ENCODE measurements around the gene LMAN2.

LMAN2 gene

DNA sequence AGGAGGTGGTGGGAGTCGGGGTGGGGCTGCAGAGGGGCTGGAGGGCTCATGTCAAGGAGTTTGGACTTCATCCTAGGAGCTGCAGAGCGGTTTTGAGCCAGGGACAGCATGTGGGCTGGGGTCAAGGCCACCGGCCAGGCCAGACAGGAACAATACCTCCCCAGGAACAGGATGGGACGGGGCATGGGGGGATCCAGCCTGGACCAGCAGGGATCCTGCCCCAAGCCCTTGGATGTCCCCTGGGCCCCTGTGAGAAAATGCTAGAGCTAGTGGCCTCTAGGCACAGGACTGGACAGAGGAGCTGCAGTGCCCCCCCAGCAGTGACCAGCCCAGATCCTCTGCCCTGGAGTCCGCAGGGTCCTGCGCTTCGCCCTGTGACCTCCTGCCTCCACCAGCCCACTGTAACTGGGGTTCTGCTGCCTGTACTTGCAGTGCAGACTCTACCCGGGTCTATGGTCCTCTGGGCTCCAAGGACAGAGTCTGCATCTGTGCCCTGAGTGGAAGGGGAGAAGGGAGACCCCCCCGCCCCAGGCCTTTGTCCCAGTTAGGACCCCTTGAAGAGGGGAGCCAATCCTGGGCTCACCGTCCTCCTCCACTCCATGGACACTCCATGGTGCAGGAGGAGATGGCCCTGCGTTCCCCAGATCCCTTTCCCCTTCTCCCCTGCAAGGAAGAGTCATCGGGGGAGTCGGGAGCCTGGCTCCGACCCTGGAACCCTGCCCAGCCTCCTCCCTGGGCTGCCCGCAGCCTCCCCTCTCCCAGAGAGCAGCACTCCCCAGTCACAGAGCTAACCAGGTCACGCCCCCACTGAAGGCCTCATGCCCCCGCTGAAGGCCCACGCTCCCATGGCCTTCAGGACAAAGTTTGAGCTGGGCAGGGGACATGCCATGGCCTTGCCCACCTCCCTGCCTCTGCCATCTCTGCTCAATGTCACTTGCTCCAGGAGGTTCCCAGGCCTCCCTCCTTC, 36.8 kb downstream of the LMAN2 start:
- TF ChIP-seq CTCF (IDR thresholded peaks at IDR 0.05) = no peak
- H3K27me3 ChIP-seq = no peaks in the 10 kb centered on the region
- H3K4me1 ChIP-seq = peaks cover 0 to 23% (median 20%) of the 10 kb centered on the region in 4 donors
- intact Hi-C loops (cut with DNase I; ENCODE audit: low total_unique reads) = no loop called here
- no peak overlapping the region for H3K4me3 ChIP-seq
- no peaks in the 10 kb centered on the region for H3K9me3 ChIP-seq
- peaks cover 0 to 7% (median 0%) of the 10 kb centered on the region in 3 donors for H3K36me3 ChIP-seq
- no peak for DNase-seq
- H3K27ac ChIP-seq = no peak overlapping the region

DNA sequence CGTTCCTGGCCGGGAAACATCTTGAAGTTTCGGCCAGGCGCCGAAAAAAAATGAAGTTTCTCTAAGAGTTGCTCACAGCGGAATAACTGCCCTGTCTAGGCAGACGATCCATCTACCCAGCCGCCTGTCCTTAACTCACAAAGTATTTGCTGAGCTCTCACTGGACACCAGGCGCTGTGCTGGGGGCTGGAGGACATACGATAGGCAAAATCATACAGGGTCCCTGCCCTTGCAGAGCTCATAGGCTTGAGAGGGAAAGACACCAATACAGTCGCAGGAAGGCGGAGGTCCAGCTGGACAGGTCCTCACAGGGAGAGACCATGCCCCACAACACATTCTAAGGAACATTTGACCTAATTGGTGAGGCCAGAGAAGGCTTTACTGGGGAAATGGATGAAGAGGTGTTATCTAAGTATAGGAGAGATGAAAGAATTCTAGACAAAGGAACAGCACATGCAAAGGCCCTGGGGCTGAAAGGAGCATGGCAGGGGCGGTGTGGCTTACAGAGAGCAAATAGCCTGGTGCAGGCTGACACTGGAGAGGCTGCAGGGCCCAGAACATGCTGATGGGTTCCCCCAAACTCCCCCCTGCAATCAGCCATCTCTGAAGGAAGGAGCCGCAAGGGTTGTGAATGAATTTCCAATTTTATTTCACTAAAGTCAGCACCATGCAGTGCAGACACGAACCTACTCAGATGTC, 37.8 kb downstream of the LMAN2 start:
- TF ChIP-seq CTCF (IDR thresholded peaks at IDR 0.05) = no peak
- Histone ChIP-seq H3K4me3 (no peak overlapping the region), H3K27ac (no peak overlapping the region), H3K9me3 (no peaks in the 10 kb centered on the region), H3K4me1 (peaks cover 0 to 23% (median 20%) of the 10 kb centered on the region in 4 donors), H3K36me3 (peaks cover 0 to 7% (median 0%) of the 10 kb centered on the region in 3 donors), H3K27me3 (no peaks in the 10 kb centered on the region)
- intact Hi-C loops (cut with DNase I; ENCODE audit: low total_unique reads) = no loop called here
- no peak for DNase-seq

DNA sequence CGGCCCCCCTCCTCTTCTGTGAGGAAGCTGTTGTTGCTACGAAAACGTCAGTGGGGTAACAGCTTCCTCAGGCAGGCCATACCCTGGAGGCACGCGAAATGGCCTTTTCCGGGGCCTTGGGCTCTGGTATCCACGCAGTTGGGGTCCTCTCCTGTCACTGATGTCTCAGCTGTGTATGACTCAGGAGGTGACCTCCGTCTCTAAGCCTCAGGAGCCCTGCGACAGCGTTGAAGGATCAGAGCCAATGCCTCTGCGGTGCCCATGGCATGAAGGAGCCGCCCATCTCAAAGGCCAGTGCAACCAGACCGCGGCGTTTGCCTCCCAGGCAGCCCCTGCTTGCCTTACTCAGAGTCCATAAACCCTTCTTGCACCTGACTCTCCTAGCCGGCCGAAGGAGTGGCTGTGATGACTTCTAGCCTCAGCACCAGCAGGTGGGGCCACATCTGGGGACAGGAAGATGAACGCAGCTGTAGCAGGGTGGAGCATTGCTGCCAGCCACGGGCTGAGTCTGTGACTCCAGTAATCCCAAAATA, 38.8 kb downstream of the LMAN2 start:
- Histone ChIP-seq H3K9me3 (no peaks in the 10 kb centered on the region), H3K4me1 (peaks cover 0 to 23% (median 20%) of the 10 kb centered on the region in 4 donors), H3K36me3 (peaks cover 0 to 7% (median 5%) of the 10 kb centered on the region in 3 donors), H3K4me3 (peak overlapping the region in 1 of 2 donors; percentile 74), H3K27me3 (no peaks in the 10 kb centered on the region), H3K27ac (no peak overlapping the region)
- peak in 1 of 2 donors; percentile 62 for DNase-seq
- intact Hi-C loops (cut with DNase I; ENCODE audit: low total_unique reads) = no loop called here
- no peak for TF ChIP-seq CTCF (IDR thresholded peaks at IDR 0.05)

DNA sequence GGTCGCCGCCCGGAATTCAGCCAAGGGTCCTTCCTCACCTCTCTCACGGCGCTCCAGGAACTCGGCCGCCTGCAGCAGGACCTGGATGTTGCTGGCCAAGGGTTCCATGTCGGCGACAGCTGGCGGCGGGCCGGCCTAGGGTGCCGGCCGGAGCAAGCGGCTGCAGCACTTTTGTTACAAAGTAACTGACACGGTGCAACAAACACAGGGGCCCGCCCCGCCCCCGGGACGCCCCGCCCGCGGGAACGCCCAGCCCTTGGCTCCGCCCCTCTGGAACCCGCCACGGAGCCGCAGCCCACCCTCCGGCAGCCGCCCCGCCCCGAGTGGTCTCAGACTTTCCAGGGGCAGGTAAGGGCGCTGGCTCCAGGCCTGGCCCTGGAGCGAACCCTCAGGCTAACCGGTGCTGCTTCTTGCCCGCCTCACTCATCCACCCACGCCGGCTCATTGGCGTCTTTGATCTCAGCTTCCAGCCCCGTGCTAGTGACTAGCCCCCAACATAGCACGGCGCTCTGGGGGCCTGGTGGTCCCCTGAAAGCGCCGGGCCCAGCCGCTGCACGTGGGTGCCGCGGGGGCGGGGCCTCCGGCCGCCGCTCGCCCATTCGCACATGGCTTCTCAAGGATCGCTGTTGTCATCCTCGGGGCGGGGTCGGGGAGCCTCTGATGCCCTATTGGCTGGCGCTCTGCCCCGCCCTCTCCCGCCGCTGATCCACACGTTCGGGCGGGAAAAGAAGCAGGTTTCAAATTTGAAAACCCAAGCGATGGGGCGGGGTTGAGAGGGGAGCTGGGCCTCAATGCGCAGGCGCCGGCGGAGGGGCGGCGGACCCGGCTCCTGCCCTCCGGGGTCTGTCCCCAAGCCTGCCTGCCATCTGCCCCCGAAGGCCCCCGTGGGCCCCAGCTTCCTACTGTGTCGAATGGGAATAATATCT, 39.5 kb downstream of the LMAN2 start, which contains the start of gene MXD3:
Gene MXD3 (minus strand): TSS at position 176 of the 926 bp plus-strand sequence. CDS start 68 bp downstream, at position 108.
- peak; percentile 98 for DNase-seq
- no peak for TF ChIP-seq CTCF (IDR thresholded peaks at IDR 0.05)
- Histone ChIP-seq H3K4me1 (peaks cover 0 to 23% (median 20%) of the 10 kb centered on the region in 4 donors), H3K27ac (no peak within 1 kb of the TSS), H3K4me3 (peak within 1 kb of the TSS; percentile 53 to 74), H3K9me3 (no peaks in the 10 kb centered on the region), H3K27me3 (no peaks in the 10 kb centered on the region), H3K36me3 (peaks cover 0 to 12% (median 9%) of the 10 kb centered on the region in 3 donors)
- intact Hi-C loops (cut with DNase I; ENCODE audit: low total_unique reads) = no loop called here

DNA sequence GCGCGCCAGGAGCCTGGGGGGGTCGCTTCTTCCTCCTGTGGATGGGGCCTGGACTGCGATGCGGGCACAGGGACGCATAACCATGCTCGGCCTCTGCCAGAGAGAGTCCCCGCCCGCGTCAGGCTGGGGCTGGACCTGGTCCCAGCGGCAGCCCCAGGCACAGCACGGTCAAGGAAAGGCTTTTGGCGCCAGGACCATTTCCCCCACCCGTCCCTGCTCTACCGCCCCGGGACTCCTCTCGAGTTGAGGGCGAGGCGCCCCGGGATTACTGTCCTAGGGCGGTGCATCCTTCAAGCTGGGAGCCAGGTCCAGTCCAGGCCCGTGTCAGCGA, 40.1 kb downstream of the LMAN2 start:
- no peaks in the 10 kb centered on the region for H3K9me3 ChIP-seq
- no peak for TF ChIP-seq CTCF (IDR thresholded peaks at IDR 0.05)
- H3K4me3 ChIP-seq = peak overlapping the region; percentile 53 to 74
- H3K27ac ChIP-seq = no peak overlapping the region
- intact Hi-C loops (cut with DNase I; ENCODE audit: low total_unique reads) = no loop called here
- peak in 1 of 2 donors; percentile 69 for DNase-seq
- H3K4me1 ChIP-seq = peaks cover 0 to 23% (median 20%) of the 10 kb centered on the region in 4 donors
- peaks cover 0 to 19% (median 12%) of the 10 kb centered on the region in 3 donors for H3K36me3 ChIP-seq
- H3K27me3 ChIP-seq = no peaks in the 10 kb centered on the region

Data from tibial artery (tissue), 4 donors.